Measurements from ENCODE around the gene ITGAE.

The ITGAE gene

DNA sequence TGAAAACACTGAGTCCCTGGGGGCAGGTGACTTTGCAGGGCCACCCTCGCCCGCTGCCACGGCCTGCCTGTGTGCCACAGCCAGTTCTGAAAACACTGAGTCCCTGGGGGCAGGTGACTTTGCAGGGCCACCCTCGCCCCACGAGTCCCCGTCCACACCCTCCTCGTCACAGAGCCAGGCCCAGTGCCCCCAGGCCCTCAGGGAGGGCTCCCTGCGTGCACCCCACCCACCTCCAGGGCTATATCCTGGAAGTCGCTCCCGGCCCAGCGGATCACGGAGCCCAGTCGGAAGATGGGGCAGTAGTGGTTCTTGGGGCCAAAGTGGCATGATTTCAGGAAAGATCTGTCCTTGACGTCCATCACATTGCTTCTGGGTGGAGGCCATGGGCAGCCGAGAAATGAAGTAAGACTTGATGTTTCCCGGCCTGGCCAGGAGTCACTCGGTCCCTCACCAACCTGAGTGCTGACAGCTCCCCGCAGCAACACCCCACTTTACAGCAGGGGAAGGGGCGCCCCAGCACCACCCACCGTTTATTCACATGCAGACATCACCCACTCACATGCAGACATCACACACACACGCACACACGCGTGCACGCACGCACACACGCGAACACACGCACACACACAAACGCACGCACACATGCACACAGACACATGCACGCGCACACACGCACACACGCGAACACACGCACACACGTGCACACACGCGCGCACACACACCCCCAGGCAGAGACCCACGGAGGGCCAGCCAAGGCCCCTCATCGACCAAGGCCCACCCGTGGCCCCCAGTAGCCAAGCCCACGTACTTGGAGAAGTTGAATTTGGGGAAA lies 111.5 kb downstream of the ITGAE start:
- DNase-seq: no peak

DNA sequence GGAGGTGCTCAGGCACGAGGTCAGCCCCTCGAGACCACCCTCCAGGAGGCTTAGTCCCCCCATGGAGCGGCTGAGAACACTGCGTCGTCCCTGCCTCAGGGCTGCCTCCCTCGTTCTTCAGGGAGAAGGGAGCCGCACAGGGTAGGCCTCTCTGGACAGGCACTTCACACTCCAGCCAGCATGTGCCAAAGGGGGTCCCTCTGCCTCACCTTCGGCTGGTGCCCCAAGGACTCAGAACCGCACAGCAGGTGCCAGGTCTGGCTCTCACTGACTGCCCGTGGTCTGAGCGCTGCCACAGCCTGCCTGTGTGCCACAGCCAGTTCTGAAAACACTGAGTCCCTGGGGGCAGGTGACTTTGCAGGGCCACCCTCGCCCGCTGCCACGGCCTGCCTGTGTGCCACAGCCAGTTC lies 112.1 kb downstream of the ITGAE start:
- DNase-seq: no peak

- no peak for DNase-seq
Measured at GRCh38 chr17:3688027-3688553, 112.9 kb downstream of the ITGAE start.

GRCh38 chr17:3685174-3685573 lies 115.8 kb downstream of the ITGAE start:
- no peak for DNase-seq

DNA sequence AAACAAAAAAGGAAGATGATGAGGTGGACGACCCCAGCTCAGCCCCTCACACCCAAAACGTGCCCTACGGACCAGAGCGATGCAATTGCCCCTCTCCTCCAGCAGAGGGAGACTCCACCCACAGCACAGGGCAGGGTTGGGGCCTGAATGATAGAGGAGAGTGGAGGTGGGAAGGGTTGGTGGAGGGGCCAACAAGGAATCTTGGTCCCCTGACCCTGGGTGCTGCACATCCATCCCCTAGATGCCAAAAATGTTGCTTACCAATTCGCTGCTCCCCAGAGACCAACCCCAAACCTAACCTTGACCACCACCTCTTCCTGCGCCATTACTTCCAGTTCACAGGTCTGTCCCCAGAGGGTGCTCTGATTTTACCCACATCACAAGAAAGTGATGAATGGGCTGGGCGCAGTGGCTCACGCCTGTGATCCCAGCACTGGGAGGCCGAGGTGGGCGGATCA lies 117.9 kb downstream of the ITGAE start:
- peak; percentile 25 to 31 for DNase-seq

DNA sequence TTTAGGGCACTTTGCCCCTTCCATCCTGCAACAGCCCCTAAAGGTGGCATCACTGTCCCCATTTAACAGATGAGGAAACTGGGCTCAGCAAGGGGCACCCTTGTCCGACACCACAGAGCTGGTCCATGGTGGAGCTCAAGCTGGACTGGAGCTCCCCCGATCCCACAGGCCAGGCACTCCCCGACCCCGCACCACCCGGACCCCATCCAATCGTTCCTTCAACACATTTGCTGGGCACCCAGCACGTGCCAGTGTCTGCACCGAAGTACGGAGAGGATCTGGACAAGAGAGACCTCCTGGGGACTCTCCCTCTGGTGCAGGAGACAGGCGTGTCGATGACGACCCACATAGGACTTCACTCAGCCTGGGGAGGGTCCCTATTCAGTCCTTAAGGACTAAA lies 119.0 kb downstream of the ITGAE start:
- no peak for DNase-seq

GRCh38 chr17:3681565-3681964 lies 119.4 kb downstream of the ITGAE start:
- DNase-seq: no peak

DNA sequence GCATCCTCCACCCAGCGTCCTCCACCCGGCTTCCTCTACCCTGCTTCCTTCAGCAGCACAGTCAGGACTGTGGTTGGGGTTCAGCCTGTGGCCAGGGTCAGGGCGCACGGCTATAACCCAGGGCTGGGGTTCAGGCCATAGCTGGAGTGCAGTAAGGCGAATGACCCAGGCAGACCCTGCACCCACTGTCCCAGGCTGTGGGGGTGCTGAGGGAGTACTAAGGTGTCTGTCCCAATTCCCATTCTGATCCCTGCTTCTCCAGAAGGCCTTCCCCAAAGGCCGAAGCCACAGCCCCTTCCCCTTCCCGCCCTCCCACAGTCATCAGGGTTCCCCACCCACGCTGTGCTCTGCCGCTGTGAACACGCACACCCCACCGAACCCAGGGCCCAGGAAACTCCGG lies 119.9 kb downstream of the ITGAE start:
- DNase-seq: no peak

- no peak for DNase-seq
Measured at GRCh38 chr17:3679531-3680126, 121.4 kb downstream of the ITGAE start.

GRCh38 chr17:3678821-3679530 lies 122.0 kb downstream of the ITGAE start:
- no peak for DNase-seq

DNA sequence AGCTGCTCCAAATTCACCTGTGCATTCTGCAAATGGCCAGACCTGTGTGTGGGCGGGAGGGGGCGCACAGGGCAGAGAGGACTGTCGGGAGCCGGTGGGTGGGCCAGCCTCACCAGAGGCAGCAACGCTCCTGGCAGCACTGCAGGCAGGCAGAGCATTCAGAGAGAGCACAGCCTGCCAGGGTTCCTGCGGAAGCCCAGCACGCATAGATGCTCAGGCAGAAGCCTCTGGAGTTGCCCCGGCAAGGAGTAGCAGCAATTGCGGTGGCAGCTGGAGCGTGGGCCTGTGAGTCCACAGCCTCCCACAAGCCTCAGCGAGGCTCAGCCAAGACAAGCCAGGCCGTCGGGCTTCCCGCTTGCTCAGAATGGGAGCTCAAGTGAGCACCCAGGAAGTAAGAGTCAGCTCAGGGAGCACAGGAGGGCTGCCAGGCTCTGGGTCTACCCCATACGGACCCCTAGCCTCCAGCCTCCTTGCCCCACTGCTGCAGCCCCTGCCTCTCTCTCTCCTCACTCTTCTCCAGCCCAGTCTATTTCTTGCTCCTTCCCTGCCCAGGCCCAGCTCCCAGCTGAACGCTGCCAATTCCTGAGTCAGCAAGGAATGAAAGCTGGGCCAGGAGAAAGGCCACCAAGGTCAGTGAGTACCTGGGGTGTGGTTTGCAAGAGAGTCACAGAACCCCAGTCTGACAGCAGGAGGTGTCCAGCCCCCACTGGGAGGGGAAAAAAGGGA lies 122.7 kb downstream of the ITGAE start:
- no peak for DNase-seq

GRCh38 chr17:3675886-3676285 lies 125.1 kb downstream of the ITGAE start:
- DNase-seq: no peak

- DNase-seq: no peak
Measured at GRCh38 chr17:3672571-3672970, 128.4 kb downstream of the ITGAE start.

- no peak for DNase-seq
Measured at GRCh38 chr17:3669548-3669947, 131.4 kb downstream of the ITGAE start.

DNA sequence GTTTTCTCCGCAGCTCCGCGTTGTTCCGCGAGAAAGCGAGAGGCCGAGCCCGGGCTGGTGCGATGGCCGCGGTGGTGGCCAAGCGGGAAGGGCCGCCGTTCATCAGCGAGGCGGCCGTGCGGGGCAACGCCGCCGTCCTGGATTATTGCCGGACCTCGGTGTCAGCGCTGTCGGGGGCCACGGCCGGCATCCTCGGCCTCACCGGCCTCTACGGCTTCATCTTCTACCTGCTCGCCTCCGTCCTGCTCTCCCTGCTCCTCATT lies 132.0 kb downstream of the ITGAE start:
- no peak for DNase-seq

- DNase-seq: peak; percentile 65 to 82
Measured at GRCh38 chr17:3668279-3669084, 132.5 kb downstream of the ITGAE start, which contains the start of the genes EMC6 and TAX1BP3. TSS of gene EMC6 (plus strand) at chr17:3668812. CDS start at chr17:3669147, 335 bp downstream. TSS of gene TAX1BP3 (minus strand) at chr17:3668578. CDS start at chr17:3668526, 52 bp downstream.

GRCh38 chr17:3667366-3668278 lies 133.4 kb downstream of the ITGAE start:
- DNase-seq: no peak

DNA sequence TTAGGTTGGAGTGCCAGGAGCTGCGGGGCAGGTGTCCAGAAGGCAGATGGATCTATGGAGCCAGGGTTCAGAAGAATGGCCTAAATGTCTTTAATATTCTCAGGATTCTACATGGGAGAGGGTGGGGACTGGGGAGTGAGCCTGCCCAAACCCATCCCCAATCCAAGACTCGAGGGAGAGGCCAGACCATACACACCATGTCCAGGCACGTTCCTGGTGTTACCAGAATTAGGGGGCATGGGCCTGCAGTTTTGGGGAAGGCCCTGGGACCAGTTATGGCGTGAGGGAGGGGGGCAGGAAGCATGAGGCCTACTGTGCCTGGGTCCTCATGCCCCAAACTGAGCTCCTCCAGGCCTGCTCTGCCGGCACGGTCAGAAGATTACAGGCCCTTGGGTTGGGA lies 134.5 kb downstream of the ITGAE start:
- no peak for DNase-seq

- DNase-seq: no peak
Measured at GRCh38 chr17:3665834-3666233, 135.2 kb downstream of the ITGAE start.

Data from AML-193 (cell line).